Ovary (tissue), 9 donors: ENCODE results near the gene ALK. TPM values are rescaled to one million over a fixed set of nuclear protein-coding genes. Genes with fewer than 3 reads are reported as not detected.

ENCODE experiments used
- DNase-seq, 5 donors: peaks; one replicate each; pipeline ENCODE4 v3.0.0-alpha.2; 2019 to 2020
- H3K27ac ChIP-seq, 2 donors: fragments of 200-600 bp; one replicate each; pipeline versions ENCODE4 v1.5.1 to v1.8.0; 2019 to 2022
- H3K27me3 ChIP-seq: fragments of 200-600 bp; one replicate; pipeline ENCODE4 v1.8.0; 2022
- H3K36me3 ChIP-seq: fragments of 200-600 bp; sonication (generic); one replicate; pipeline ENCODE4 v1.5.1; 2019
- H3K4me1 ChIP-seq: one replicate; pipeline ENCODE4 v1.8.1; 2013; ENCODE audit warnings: mild to moderate bottlenecking, moderate library complexity; ENCODE audit not compliant: insufficient read depth
- H3K4me3 ChIP-seq: fragments of 200-600 bp; sonication (generic); one replicate; pipeline ENCODE4 v1.5.1; 2017
- H3K9me3 ChIP-seq, 2 donors: fragments of 200-600 bp in 1 of 2; sonication (generic) in 1 of 2; one replicate each; pipeline versions ENCODE4 v1.5.1 to v1.8.1; 2013 to 2019; ENCODE audit warnings: mild to moderate bottlenecking in 1 of 2, moderate library complexity in 1 of 2
- CTCF ChIP-seq, 3 donors: fragments of 450-650 bp in 2 of 3; fragments of 200-600 bp in 1 of 3; IDR thresholded peaks; one replicate each; pipeline versions ENCODE4 v1.5.1 to v1.8.0; 2016 to 2022; ENCODE audit warnings: antibody characterized with exemption in 3 of 3, mild to moderate bottlenecking in 1 of 3
- EP300 ChIP-seq: sonication (generic); formaldehyde crosslinking; IDR thresholded peaks from one replicate; pipeline ENCODE4 v1.6.1; 2017; ENCODE audit warnings: antibody characterized with exemption
- POLR2A ChIP-seq: fragments of 450-650 bp; IDR thresholded peaks from one replicate; pipeline ENCODE4 v1.6.1; 2017; ENCODE audit warnings: antibody characterized with exemption, mild to moderate bottlenecking, moderate library complexity
- WGBS, 3 donors: extraction: QIAGEN DNeasy Blood & Tissue Kit in 1 of 3; methylation state at CpG; one replicate each; pipeline versions ENCODE4 v1.1.5 to v1.1.7; 2013 to 2017; 5-methylcytosine and 5-hydroxymethylcytosine counted together
- intact Hi-C, 4 donors: fragments of 100-400 bp; cut with DNase I; formaldehyde crosslinking; loops; one replicate each; pipeline versions ENCODE4 v1.11.0 to v1.15.1; 2022 to 2023
- polyA plus RNA-seq, 2 donors: library from polyadenylated mRNA; stranded (reverse); fragments of 200-250 nt in 1 of 2; fragments of 350-450 nt in 1 of 2; fragmentation: Illumina TruSeq in 1 of 2; extraction: RNeasy Lipid Tissue Mini Kit (QIAGEN cat#74804) in 1 of 2; gene quantifications; one replicate each; pipeline ENCODE4 v1.2.3, GENCODE V29; 2013 to 2014
- total RNA-seq, 7 donors: library from RNA; depleted of rRNA in 2 of 7; stranded (reverse); fragments of >200 nt in 2 of 7; fragmentation: NEBNext Ultra II Directional in 3 of 7; extraction: Animal tissue kit (Norgen Biotek cat#: 25700) in 3 of 7; gene quantifications; one replicate each; pipeline versions ENCODE4 v1.1.0 to v1.2.4, GENCODE V29; 2016 to 2023
- donor health status: DM: no; HTN: no; CAD: no; lungs with moderate emphysema.
- donor health status: DM: no; HTN: no; CAD: no.
- donor health status: Bipolar disorder and iron deficiency.
- donor health status: DM: yes; HTN: yes; CAD: no.
- donor health status: DM: no; HTN: no; CAD: no.
- donor health status: DM: yes; HTN: yes; CAD: no.

ALK gene
- total and polyA plus RNA-seq, 9 donors, result 0.05 to 1.7 (median 0.23) TPM; not detected in 1

DNA sequence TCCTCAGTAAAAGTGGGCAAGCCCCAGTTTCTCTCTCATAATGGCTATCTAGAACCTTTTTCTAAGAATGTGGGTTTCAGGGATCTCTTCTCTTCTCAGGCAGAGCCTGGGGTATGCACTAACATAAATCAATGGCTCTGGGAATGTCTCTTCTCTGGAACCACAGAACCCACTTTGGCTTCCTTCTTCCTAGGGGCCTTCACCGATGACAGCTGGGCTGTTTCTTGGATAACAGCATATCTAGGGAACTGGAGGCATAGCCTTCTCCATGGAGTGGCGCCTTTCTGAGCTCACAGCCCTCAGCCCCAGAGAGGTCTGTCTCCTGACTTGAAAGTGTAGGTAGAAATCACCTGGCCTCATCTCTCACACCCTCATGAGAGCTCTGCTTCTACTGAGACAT is 558.3 kb downstream of the ALK start:
- H3K4me1 ChIP-seq, result no peaks in the 10 kb centered on the region
- no peaks in the 10 kb centered on the region for H3K27me3 ChIP-seq
- intact Hi-C loops, result no loop called here
- no peak overlapping the region for H3K4me3 ChIP-seq
- no peak overlapping the region for H3K27ac ChIP-seq
- DNase-seq, result no peak
- WGBS, 3 donors, result 85 to 90% (median 85%) methylated on average over 2 of the region's 2 CpGs
- TF ChIP-seq EP300 (no peak), POLR2A (no peak), CTCF (IDR thresholded peaks at IDR 0.05) (no peak)
- H3K36me3 ChIP-seq, result no peaks in the 10 kb centered on the region
- no peaks in the 10 kb centered on the region for H3K9me3 ChIP-seq

GRCh38 chr2:29361231-29361630 is 560.2 kb downstream of the ALK start:
- no peak overlapping the region for H3K4me3 ChIP-seq
- intact Hi-C loops, result no loop called here
- 15 to 20% (median 17%) methylated on average over 6 of the region's 6 CpGs for WGBS, 3 donors
- no peaks in the 10 kb centered on the region for H3K36me3 ChIP-seq
- no peaks in the 10 kb centered on the region for H3K27me3 ChIP-seq
- no peak for TF ChIP-seq EP300
- no peak for TF ChIP-seq CTCF (IDR thresholded peaks at IDR 0.05)
- no peak for TF ChIP-seq POLR2A
- H3K4me1 ChIP-seq, result no peaks in the 10 kb centered on the region
- DNase-seq, result no peak
- no peak overlapping the region for H3K27ac ChIP-seq
- no peaks in the 10 kb centered on the region for H3K9me3 ChIP-seq

- Histone ChIP-seq H3K4me1 (no peaks in the 10 kb centered on the region), H3K9me3 (no peaks in the 10 kb centered on the region), H3K27me3 (no peaks in the 10 kb centered on the region), H3K27ac (no peak overlapping the region), H3K36me3 (no peaks in the 10 kb centered on the region), H3K4me3 (no peak overlapping the region)
- no peak for DNase-seq
- 42 to 62% (median 44%) methylated on average over 3 of the region's 3 CpGs for WGBS, 3 donors
- intact Hi-C loops, result no loop called here
- no peak for TF ChIP-seq EP300
- no peak for TF ChIP-seq CTCF (IDR thresholded peaks at IDR 0.05)
These were observed 561.2 kb downstream of the ALK start for GRCh38 chr2:29360016-29360784.

GRCh38 chr2:29353403-29353991 is 567.9 kb downstream of the ALK start:
- Histone ChIP-seq H3K36me3 (no peaks in the 10 kb centered on the region), H3K4me3 (no peak overlapping the region), H3K4me1 (no peaks in the 10 kb centered on the region), H3K27ac (no peak overlapping the region), H3K27me3 (no peaks in the 10 kb centered on the region), H3K9me3 (no peaks in the 10 kb centered on the region)
- 87 to 93% (median 88%) methylated on average over 1 of the region's 1 CpG for WGBS, 3 donors
- DNase-seq, result no peak
- TF ChIP-seq POLR2A, result no peak
- no peak for TF ChIP-seq EP300
- TF ChIP-seq CTCF (IDR thresholded peaks at IDR 0.05), result no peak
- intact Hi-C loops, result no loop called here
